ENCODE results near the gene ILK. TPM values are rescaled to one million over a fixed set of nuclear protein-coding genes. Genes with fewer than 3 reads are reported as not detected.

ILK gene
- total RNA-seq, 1 experiment from 2014 or later, result 73.5 TPM

GRCh38 chr11:6576471-6577373 is 26.9 kb upstream of the ILK start:
- intact Hi-C loops (cut with micrococcal nuclease), result no loop called here
- no TSS peak for BruUV-seq (replicated peaks)
- TF ChIP-seq ATF3 (IDR thresholded peaks at IDR 0.05), result no peak
- no peak for TF ChIP-seq MAX (IDR thresholded peaks at IDR 0.05)
- TF ChIP-seq FOSL1 (IDR thresholded peaks at IDR 0.05; ENCODE audit: low read depth), result no peak
- TF ChIP-seq SP1 (IDR thresholded peaks at IDR 0.05; ENCODE audit: low read depth), result no peak
- TF ChIP-seq POLR2A (IDR thresholded peaks at IDR 0.05; ENCODE audit: borderline replicate concordance, extremely low read depth, insufficient read depth, insufficient read length), result no peak
- no peak for TF ChIP-seq YY1 (IDR thresholded peaks at IDR 0.05; ENCODE audit: extremely low read depth, insufficient replicate concordance, low read depth, low read length)
- no peak for TF ChIP-seq POLR2AphosphoS5 (IDR thresholded peaks at IDR 0.05; ENCODE audit: low read depth, low read length)
- Histone ChIP-seq H3K27ac (ENCODE audit: low read depth, low read length) (no peak overlapping the region), H3K79me2 (ENCODE audit: insufficient read depth, low read length) (peaks cover 5% of the 10 kb centered on the region; the same call in 1 of the 2 replicates), H3K4me3 (replicated peaks in 1 of 2; ENCODE audit: low read depth in 1 of 2, low read length in 2 of 2) (no peak overlapping the region), H3K4me1 (ENCODE audit: control insufficient read depth in 1 of 2, insufficient read depth in 2 of 2, low read length in 2 of 2) (no peaks in the 10 kb centered on the region), H4K20me1 (ENCODE audit: insufficient read depth) (no peaks in the 10 kb centered on the region), H3K4me2 (ENCODE audit: low read length) (no peak overlapping the region), H3K36me3 (ENCODE audit: control insufficient read depth in 1 of 2, insufficient read depth in 2 of 2, low read length in 2 of 2) (no peaks in the 10 kb centered on the region), H2AFZ (ENCODE audit: low read depth, low read length, poor library complexity, severe bottlenecking) (no peak overlapping the region), H3K9ac (ENCODE audit: low read length) (no peak overlapping the region), H3K27me3 (ENCODE audit: insufficient read depth, low read length) (no peaks in the 10 kb centered on the region), H3K9me3 (ENCODE audit: control insufficient read depth in 1 of 2, insufficient read depth in 1 of 2, low read depth in 1 of 2, low read length in 2 of 2) (no peaks in the 10 kb centered on the region), H3K9me2 (ENCODE audit: insufficient read depth) (no peaks in the 10 kb centered on the region)
- RAD21 ChIA-PET (ENCODE audit: low non-redundant PET in 1 of 2, low total read pairs in 2 of 2, uncharacterized antibody in 2 of 2, unreplicated experiment in 2 of 2), result no interaction called here
- ATAC-seq (no peak), DNase-seq (ENCODE audit: low read depth, low spot score) (no peak)
- POLR2A ChIA-PET, result no interaction called here
- CTCF ChIA-PET, result no interaction called here

- Histone ChIP-seq H3K4me3 (replicated peaks in 1 of 2; ENCODE audit: low read depth in 1 of 2, low read length in 2 of 2) (no peak overlapping the region), H3K4me2 (ENCODE audit: low read length) (no peak overlapping the region), H3K27me3 (ENCODE audit: insufficient read depth, low read length) (no peaks in the 10 kb centered on the region), H2AFZ (ENCODE audit: low read depth, low read length, poor library complexity, severe bottlenecking) (no peak overlapping the region), H3K4me1 (ENCODE audit: control insufficient read depth in 1 of 2, insufficient read depth in 2 of 2, low read length in 2 of 2) (no peaks in the 10 kb centered on the region), H3K9me2 (ENCODE audit: insufficient read depth) (no peaks in the 10 kb centered on the region), H3K9ac (ENCODE audit: low read length) (no peak overlapping the region), H3K27ac (ENCODE audit: low read depth, low read length) (no peak overlapping the region), H4K20me1 (ENCODE audit: insufficient read depth) (no peaks in the 10 kb centered on the region), H3K36me3 (ENCODE audit: control insufficient read depth in 1 of 2, insufficient read depth in 2 of 2, low read length in 2 of 2) (no peaks in the 10 kb centered on the region), H3K79me2 (ENCODE audit: insufficient read depth, low read length) (peaks cover 5% of the 10 kb centered on the region; the same call in 1 of the 2 replicates), H3K9me3 (ENCODE audit: control insufficient read depth in 1 of 2, insufficient read depth in 1 of 2, low read depth in 1 of 2, low read length in 2 of 2) (no peaks in the 10 kb centered on the region)
- DNase-seq (ENCODE audit: low read depth, low spot score) (no peak), ATAC-seq (peak; percentile 66; the same call in 1 of the 2 replicates)
- ChIA-PET RAD21 (ENCODE audit: low non-redundant PET in 1 of 2, low total read pairs in 2 of 2, uncharacterized antibody in 2 of 2, unreplicated experiment in 2 of 2) (no interaction called here), CTCF (no interaction called here), POLR2A (interaction anchor here (0.6 kb wide), 1 partner anchor 317 kb away, joined by 3 read pairs; no protein-coding TSS in a partner anchor)
- no TSS peak for BruUV-seq (replicated peaks)
- TF ChIP-seq YY1 (IDR thresholded peaks at IDR 0.05; ENCODE audit: extremely low read depth, insufficient replicate concordance, low read depth, low read length) (no peak), EZH2phosphoT487 (IDR thresholded peaks at IDR 0.05; ENCODE audit: borderline replicate concordance) (no peak), TCF7L2 (IDR thresholded peaks at IDR 0.05; ENCODE audit: borderline replicate concordance, extremely low read depth, insufficient read depth, insufficient read length) (no peak), CBX3 (IDR thresholded peaks at IDR 0.05; ENCODE audit: low read depth) (no peak), EGR1 (IDR thresholded peaks at IDR 0.05; ENCODE audit: low read depth) (no peak), JUND (IDR thresholded peaks at IDR 0.05) (no peak), SP1 (IDR thresholded peaks at IDR 0.05; ENCODE audit: low read depth) (no peak), ZFX (IDR thresholded peaks at IDR 0.05) (no peak), ELF1 (IDR thresholded peaks at IDR 0.05; ENCODE audit: borderline replicate concordance, low read depth) (no peak), MAX (IDR thresholded peaks at IDR 0.05) (no peak), EZH2 (IDR thresholded peaks at IDR 0.05) (no peak), ATF3 (IDR thresholded peaks at IDR 0.05) (no peak), SIN3A (IDR thresholded peaks at IDR 0.05; ENCODE audit: low read depth) (no peak)
- intact Hi-C loops (cut with micrococcal nuclease), result no loop called here
These were observed 25.4 kb upstream of the ILK start for GRCh38 chr11:6578134-6578533.

Measured in HCT116 (cell line).